H1 (cell line): Measurements from ENCODE around the gene TTC3. TPM values are rescaled to one million over a fixed set of nuclear protein-coding genes. Genes with fewer than 3 reads are reported as not detected.

Source experiments
- CTCF ChIA-PET: fragments of 300-600 bp; sonication (Branson Sonifier 250); formaldehyde crosslinking; loops from one replicate; lab custom pipeline; 2021; ENCODE audit not compliant: partially characterized antibody; lab: Charles Lee
- POLR2A ChIA-PET: fragments of 300-600 bp; sonication (Branson Sonifier 250); formaldehyde crosslinking; loops from one replicate; lab custom pipeline; 2021; ENCODE audit warnings: inconsistent platforms; ENCODE audit not compliant: partially characterized antibody; lab: Charles Lee
- DNase-seq, 2 experiments: peaks; one replicate each; pipeline versions ENCODE4 v3.0.0 to v3.0.0-alpha.2; 2010 to 2022; ENCODE audit warnings: low spot score in 2 of 2, low read depth in 1 of 2, mixed read lengths in 1 of 2
- FAIRE-seq: peaks from 2 replicates; lab custom pipeline; 2011; peaks lifted over from hg19 to GRCh38; lab: Jason Lieb, UNC
- H2AFZ ChIP-seq: 2 replicates; pipeline ENCODE4 v1.8.1; 2012; ENCODE audit warnings: low read length, inconsistent platforms
- H2AK5ac ChIP-seq: 2 replicates; pipeline ENCODE4 v1.6.1; 2013; ENCODE audit warnings: low read depth, low read length
- H2BK120ac ChIP-seq: replicated peaks from 2 replicates; pipeline ENCODE3; 2013; ENCODE audit warnings: low read depth, low read length, inconsistent platforms
- H2BK12ac ChIP-seq: 2 replicates; pipeline ENCODE4 v1.6.1; 2013; ENCODE audit warnings: low read depth, low read length
- H2BK15ac ChIP-seq: 2 replicates; pipeline ENCODE4 v1.6.1; 2013; ENCODE audit warnings: low read length
- H2BK20ac ChIP-seq: 2 replicates; pipeline ENCODE4 v1.6.1; 2013; ENCODE audit warnings: low read length
- H2BK5ac ChIP-seq: 2 replicates; pipeline ENCODE4 v1.6.1; 2013; ENCODE audit warnings: low read depth, low read length
- H3K14ac ChIP-seq: 2 replicates; pipeline ENCODE4 v1.6.1; 2013; ENCODE audit warnings: inconsistent platforms; ENCODE audit not compliant: insufficient read length
- H3K18ac ChIP-seq: 2 replicates; pipeline ENCODE4 v1.6.1; 2013; ENCODE audit warnings: low read length; ENCODE audit errors: extremely low read depth
- H3K23ac ChIP-seq: 2 replicates; pipeline ENCODE4 v1.6.1; 2013; ENCODE audit warnings: inconsistent platforms; ENCODE audit not compliant: insufficient read length
- H3K23me2 ChIP-seq: 2 replicates; pipeline ENCODE4 v1.6.1; 2013; ENCODE audit warnings: low read depth, low read length
- H3K27ac ChIP-seq: 2 replicates; pipeline ENCODE4 v1.6.1; 2011; ENCODE audit warnings: low read depth, low read length, inconsistent platforms
- H3K27me3 ChIP-seq, 4 experiments: replicated peaks in 1 of 4; 1 replicate in 1 of 4; 2 replicates in 3 of 4; pipeline versions ENCODE4 v1.6.1 to v1.8.1; 2011 to 2013; ENCODE audit warnings: low read length in 3 of 4, mild to moderate bottlenecking in 3 of 4, inconsistent platforms in 2 of 4, mixed read lengths in 2 of 4, moderate library complexity in 1 of 4; ENCODE audit not compliant: control insufficient read depth in 3 of 4, insufficient read depth in 3 of 4; ENCODE audit errors: extremely low read depth in 1 of 4
- H3K36me3 ChIP-seq, 4 experiments: 2 replicates each; pipeline versions ENCODE4 v1.6.1 to v1.8.1; 2011 to 2013; ENCODE audit warnings: mild to moderate bottlenecking in 4 of 4, low read length in 3 of 4, moderate library complexity in 2 of 4, control low read depth in 1 of 4, inconsistent platforms in 1 of 4; ENCODE audit not compliant: insufficient read depth in 4 of 4, control insufficient read depth in 2 of 4
- H3K4ac ChIP-seq: replicated peaks from 2 replicates; pipeline ENCODE3; 2013; ENCODE audit warnings: low read length, low read depth, mixed read lengths, inconsistent platforms; ENCODE audit not compliant: insufficient read length
- H3K4me1 ChIP-seq, 4 experiments: replicated peaks in 1 of 4; 1 replicate in 1 of 4; 2 replicates in 3 of 4; pipeline versions ENCODE4 v1.6.1 to v1.8.1; 2011 to 2013; ENCODE audit warnings: low read length in 3 of 4, inconsistent platforms in 2 of 4, mixed read lengths in 1 of 4; ENCODE audit not compliant: insufficient read depth in 4 of 4, control insufficient read depth in 3 of 4
- H3K4me2 ChIP-seq, 2 experiments: 2 replicates each; pipeline versions ENCODE4 v1.6.1 to v1.8.1; 2011 to 2013; ENCODE audit warnings: low read depth in 2 of 2, low read length in 2 of 2, control low read depth in 1 of 2, inconsistent platforms in 1 of 2, mild to moderate bottlenecking in 1 of 2; ENCODE audit not compliant: insufficient read depth in 1 of 2
- H3K4me3 ChIP-seq, 4 experiments: fragments of 200-600, 300-600 bp in 1 of 4; sonication (generic), shearing (Covaris generic), sonication (Bioruptor Twin) in 1 of 4; 2 replicates each; pipeline versions ENCODE4 v1.5.1 to v1.8.1; 2011 to 2016; ENCODE audit warnings: low read length in 4 of 4, low read depth in 3 of 4, control low read depth in 2 of 4, inconsistent platforms in 2 of 4, mild to moderate bottlenecking in 2 of 4, mixed read lengths in 1 of 4, moderate library complexity in 1 of 4; ENCODE audit not compliant: insufficient read depth in 2 of 4; ENCODE audit errors: extremely low read depth in 1 of 4
- H3K56ac ChIP-seq: replicated peaks from 2 replicates; pipeline ENCODE3; 2013; ENCODE audit warnings: low read depth, mild to moderate bottlenecking, mixed read lengths, low read length, inconsistent platforms; ENCODE audit not compliant: insufficient read length
- H3K79me1 ChIP-seq: 2 replicates; pipeline ENCODE4 v1.6.1; 2013; ENCODE audit warnings: low read depth, low read length, control low read depth
- H3K79me2 ChIP-seq, 2 experiments: 2 replicates each; pipeline versions ENCODE4 v1.6.1 to v1.8.1; 2012 to 2013; ENCODE audit warnings: low read length in 2 of 2, mild to moderate bottlenecking in 2 of 2, inconsistent platforms in 1 of 2; ENCODE audit not compliant: insufficient read depth in 2 of 2, control insufficient read depth in 1 of 2
- H3K9ac ChIP-seq, 4 experiments: replicated peaks in 1 of 4; 1 replicate in 1 of 4; 2 replicates in 3 of 4; pipeline versions ENCODE4 v1.6.1 to v1.8.1; 2011 to 2013; ENCODE audit warnings: low read depth in 3 of 4, low read length in 3 of 4, control low read depth in 2 of 4, mild to moderate bottlenecking in 2 of 4, moderate library complexity in 2 of 4, inconsistent platforms in 1 of 4; ENCODE audit errors: extremely low read depth in 1 of 4
- H3K9me3 ChIP-seq, 2 experiments: 2 replicates each; pipeline versions ENCODE4 v1.6.1 to v1.8.1; 2012 to 2013; ENCODE audit warnings: mild to moderate bottlenecking in 2 of 2, moderate library complexity in 2 of 2, control low read depth in 1 of 2, inconsistent platforms in 1 of 2, low read depth in 1 of 2, low read length in 1 of 2, mixed read lengths in 1 of 2; ENCODE audit not compliant: insufficient read depth in 2 of 2
- H4K20me1 ChIP-seq, 2 experiments: replicated peaks in 1 of 2; 2 replicates each; pipeline versions ENCODE3 to v1.8.1; 2011 to 2013; ENCODE audit warnings: inconsistent platforms in 2 of 2, low read length in 2 of 2, mild to moderate bottlenecking in 1 of 2; ENCODE audit not compliant: insufficient read depth in 2 of 2, control insufficient read depth in 1 of 2
- H4K5ac ChIP-seq: 2 replicates; pipeline ENCODE4 v1.6.1; 2013; ENCODE audit warnings: low read length, low read depth, mixed read lengths, inconsistent platforms; ENCODE audit not compliant: insufficient read length
- H4K8ac ChIP-seq: 2 replicates; pipeline ENCODE4 v1.8.0; 2013; ENCODE audit warnings: mild to moderate bottlenecking, moderate library complexity, low read length, inconsistent platforms; ENCODE audit not compliant: insufficient read depth; ENCODE audit errors: extremely low read depth
- H4K91ac ChIP-seq: replicated peaks from 2 replicates; pipeline ENCODE3; 2013; ENCODE audit warnings: low read length, mixed read lengths, inconsistent platforms; ENCODE audit not compliant: insufficient read length
- BRCA1 ChIP-seq: IDR thresholded peaks from 2 replicates; pipeline ENCODE4 v1.6.1; 2012; ENCODE audit warnings: low read depth, low read length, improper control_type of control experiment
- CBX8 ChIP-seq: fragments of 300-800, 300-1000 bp; sonication (generic); IDR thresholded peaks from 2 replicates; pipeline ENCODE4 v1.7.1; 2016; ENCODE audit warnings: low read depth, low read length, borderline replicate concordance
- HDAC2 ChIP-seq, 2 experiments: fragments of 300-600 bp in 1 of 2; sonication (generic) in 1 of 2; IDR thresholded peaks; 2 replicates each; pipeline ENCODE4 v1.6.1; 2011 to 2012; ENCODE audit warnings: low read depth in 2 of 2, low read length in 2 of 2, mild to moderate bottlenecking in 2 of 2, moderate library complexity in 2 of 2, borderline replicate concordance in 1 of 2, inconsistent platforms in 1 of 2
- JUND ChIP-seq: IDR thresholded peaks from 2 replicates; pipeline ENCODE4 v1.6.1; 2011; ENCODE audit warnings: mild to moderate bottlenecking, improper control_type of control experiment, low read length
- KDM1A ChIP-seq: fragments of 200-600, 300-600 bp; sonication (generic); IDR thresholded peaks from 2 replicates; pipeline ENCODE4 v1.7.1; 2016; ENCODE audit warnings: mild to moderate bottlenecking, low read length, borderline replicate concordance
- RNF2 ChIP-seq: fragments of 200-900, 300-1000 bp; sonication (generic); IDR thresholded peaks from 2 replicates; pipeline ENCODE4 v1.7.1; 2016; ENCODE audit warnings: borderline replicate concordance, low read depth, mild to moderate bottlenecking, antibody characterized with exemption, low read length; ENCODE audit not compliant: poor library complexity, severe bottlenecking; ENCODE audit errors: missing control alignments
- RXRA ChIP-seq: IDR thresholded peaks from 2 replicates; pipeline ENCODE4 v1.6.1; 2011; ENCODE audit warnings: low read depth, mild to moderate bottlenecking, low read length, moderate library complexity; ENCODE audit not compliant: insufficient read depth
- SIN3A ChIP-seq, 2 experiments: IDR thresholded peaks in 1 of 2; conservative IDR thresholded peaks in 1 of 2; 2 replicates each; pipeline ENCODE4 v1.6.1; 2011 to 2012; ENCODE audit warnings: low read length in 2 of 2, improper control_type of control experiment in 1 of 2, low read depth in 1 of 2, mild to moderate bottlenecking in 1 of 2
- SIX5 ChIP-seq: IDR thresholded peaks from 2 replicates; pipeline ENCODE4 v1.6.1; 2011; ENCODE audit warnings: mild to moderate bottlenecking, low read depth, low read length
- SP2 ChIP-seq: IDR thresholded peaks from 2 replicates; pipeline ENCODE4 v1.6.1; 2012; ENCODE audit warnings: mild to moderate bottlenecking, low read length, inconsistent platforms
- SRF ChIP-seq: IDR thresholded peaks from 2 replicates; pipeline ENCODE4 v1.6.1; 2011; ENCODE audit warnings: mild to moderate bottlenecking, low read depth, low read length, moderate library complexity
- TAF1 ChIP-seq: IDR thresholded peaks from 2 replicates; pipeline ENCODE4 v1.6.1; 2011; ENCODE audit warnings: mild to moderate bottlenecking, low read depth, low read length
- WGBS, 2 experiments: shearing (Covaris generic) in 1 of 2; methylation state at CpG; one replicate each; pipeline versions ENCODE4 v1.1.6 to v1.1.7; 2013 to 2015; ENCODE audit warnings: low lambda C conversion rate in 2 of 2, mixed read lengths in 2 of 2, inconsistent platforms in 1 of 2, low coverage in 1 of 2, missing lambda C conversion rate in 1 of 2; ENCODE audit not compliant: insufficient replicate concordance in 2 of 2, insufficient coverage in 1 of 2, insufficient read length in 1 of 2; ENCODE audit errors: extremely low coverage in 1 of 2, missing lambda C conversion rate in 1 of 2; 5-methylcytosine and 5-hydroxymethylcytosine counted together
- polyA plus RNA-seq, 7 experiments: library from polyadenylated mRNA; depleted of rRNA in 3 of 7; stranded (reverse) in 5 of 7; unstranded in 2 of 7; fragments of >200 nt in 5 of 7; fragments of 200-250 nt in 2 of 7; gene quantifications; 1 replicate in 5 of 7; 2 replicates in 1 of 7; 4 replicates in 1 of 7; pipeline versions ENCODE4 v1.2.1 to v1.2.3, GENCODE V29; 2011 to 2013; ENCODE audit warnings: missing spikeins in 2 of 7, mixed read lengths in 2 of 7
- total RNA-seq: library from RNA; stranded (reverse); fragmentation: NEBNext Ultra II Directional; extraction: Animal tissue kit (Norgen Biotek cat#: 25700); gene quantifications from 2 replicates; pipeline ENCODE4 v1.2.1, GENCODE V29; 2021
- TF ChIP-seq, protein P1 (sequence below): IDR thresholded peaks from 2 replicates; pipeline ENCODE4 v1.6.1; 2011; ENCODE audit warnings: low read length, improper control_type of control experiment

TTC3 gene
- total and polyA plus RNA-seq, 2 of the 8 experiments (the other 6 are each of a cell fraction or from before 2014, with no cell fraction given) = 11.0 to 36.2 TPM

DNA sequence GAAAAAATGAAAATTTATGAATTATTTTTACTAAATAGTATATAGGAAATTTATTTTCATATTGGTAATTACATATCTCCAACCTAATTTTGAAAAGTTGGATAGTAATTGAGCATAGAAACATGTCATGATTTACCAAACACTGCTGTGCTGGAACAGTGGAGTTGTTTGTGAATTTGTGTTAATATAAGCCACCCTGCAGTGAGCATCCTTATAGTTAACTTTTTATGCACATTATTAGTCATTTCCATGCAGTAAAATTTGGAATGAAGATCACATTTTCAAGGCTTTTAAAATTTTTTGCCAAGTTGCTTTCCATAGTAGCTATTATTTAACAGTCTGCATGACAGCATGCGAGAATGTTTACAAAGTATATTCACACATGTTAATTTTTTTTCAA lies 115.8 kb downstream of the TTC3 start:
- no peak overlapping the region for H3K14ac ChIP-seq
- no peak overlapping the region for H2AFZ ChIP-seq
- H3K56ac ChIP-seq = no peak overlapping the region
- FAIRE-seq = no peak
- H2BK12ac ChIP-seq = no peak overlapping the region
- no peak overlapping the region for H4K5ac ChIP-seq
- no peaks in the 10 kb centered on the region for H3K79me1 ChIP-seq
- H2BK20ac ChIP-seq = no peak overlapping the region
- no peak overlapping the region for H2BK15ac ChIP-seq
- H3K27ac ChIP-seq = no peak overlapping the region
- no peak overlapping the region for H3K4me3 ChIP-seq
- no peak overlapping the region for H4K8ac ChIP-seq
- CTCF ChIA-PET = interaction anchor here (1.0 to 1.9 kb wide), 2 partner anchors 15 to 24 kb away, joined by 3 to 4 read pairs; no protein-coding TSS in a partner anchor
- H3K23me2 ChIP-seq = no peaks in the 10 kb centered on the region; the same call in 1 of the 2 replicates
- no peak overlapping the region for H2AK5ac ChIP-seq
- POLR2A ChIA-PET = no interaction called here
- H3K18ac ChIP-seq = no peak overlapping the region
- no peak overlapping the region for H4K91ac ChIP-seq
- H4K20me1 ChIP-seq = no peaks in the 10 kb centered on the region
- H3K9ac ChIP-seq = no peak overlapping the region
- H3K4me2 ChIP-seq = no peak overlapping the region
- H2BK120ac ChIP-seq = no peak overlapping the region
- H3K4ac ChIP-seq = no peak overlapping the region
- peaks cover 0 to 8% (median 0%) of the 10 kb centered on the region in 4 experiments; a peak in 3 of 8 replicates for H3K36me3 ChIP-seq
- WGBS, 2 experiments = 97% methylated on average over 1 of the region's 1 CpG; no CpG with 5 or more reads in 1 of the 2 experiments
- DNase-seq = no peak
- H2BK5ac ChIP-seq = no peak overlapping the region
- H3K9me3 ChIP-seq = no peaks in the 10 kb centered on the region
- no peak overlapping the region for H3K23ac ChIP-seq
- H3K27me3 ChIP-seq = no peaks in the 10 kb centered on the region
- peaks cover 0 to 8% (median 0%) of the 10 kb centered on the region in 4 experiments; a peak in 3 of 7 replicates for H3K4me1 ChIP-seq
- H3K79me2 ChIP-seq = no peaks in the 10 kb centered on the region
- TF ChIP-seq SIN3A (conservative IDR thresholded peaks at IDR 0.05 in 1 of 2, IDR thresholded peaks at IDR 0.05 in 1 of 2; ENCODE audit: low read depth in 1 of 2, low read length in 2 of 2) (no peak), KDM1A (no peak), RXRA (no peak), BRCA1 (no peak), SIX5 (no peak), CBX8 (no peak), RNF2 (no peak), HDAC2 (IDR thresholded peaks at IDR 0.05; ENCODE audit: borderline replicate concordance in 1 of 2, low read depth in 2 of 2, low read length in 2 of 2) (no peak), SP2 (no peak), TAF1 (no peak), SRF (no peak), JUND (no peak)
- TF ChIP-seq, protein P1, sequence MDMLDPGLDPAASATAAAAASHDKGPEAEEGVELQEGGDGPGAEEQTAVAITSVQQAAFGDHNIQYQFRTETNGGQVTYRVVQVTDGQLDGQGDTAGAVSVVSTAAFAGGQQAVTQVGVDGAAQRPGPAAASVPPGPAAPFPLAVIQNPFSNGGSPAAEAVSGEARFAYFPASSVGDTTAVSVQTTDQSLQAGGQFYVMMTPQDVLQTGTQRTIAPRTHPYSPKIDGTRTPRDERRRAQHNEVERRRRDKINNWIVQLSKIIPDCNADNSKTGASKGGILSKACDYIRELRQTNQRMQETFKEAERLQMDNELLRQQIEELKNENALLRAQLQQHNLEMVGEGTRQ = no peak
